ENCODE measurements around the gene TENT5C.
A peak's percentile ranks its signal among the peaks of the same experiment; 100 is the strongest.

DNA sequence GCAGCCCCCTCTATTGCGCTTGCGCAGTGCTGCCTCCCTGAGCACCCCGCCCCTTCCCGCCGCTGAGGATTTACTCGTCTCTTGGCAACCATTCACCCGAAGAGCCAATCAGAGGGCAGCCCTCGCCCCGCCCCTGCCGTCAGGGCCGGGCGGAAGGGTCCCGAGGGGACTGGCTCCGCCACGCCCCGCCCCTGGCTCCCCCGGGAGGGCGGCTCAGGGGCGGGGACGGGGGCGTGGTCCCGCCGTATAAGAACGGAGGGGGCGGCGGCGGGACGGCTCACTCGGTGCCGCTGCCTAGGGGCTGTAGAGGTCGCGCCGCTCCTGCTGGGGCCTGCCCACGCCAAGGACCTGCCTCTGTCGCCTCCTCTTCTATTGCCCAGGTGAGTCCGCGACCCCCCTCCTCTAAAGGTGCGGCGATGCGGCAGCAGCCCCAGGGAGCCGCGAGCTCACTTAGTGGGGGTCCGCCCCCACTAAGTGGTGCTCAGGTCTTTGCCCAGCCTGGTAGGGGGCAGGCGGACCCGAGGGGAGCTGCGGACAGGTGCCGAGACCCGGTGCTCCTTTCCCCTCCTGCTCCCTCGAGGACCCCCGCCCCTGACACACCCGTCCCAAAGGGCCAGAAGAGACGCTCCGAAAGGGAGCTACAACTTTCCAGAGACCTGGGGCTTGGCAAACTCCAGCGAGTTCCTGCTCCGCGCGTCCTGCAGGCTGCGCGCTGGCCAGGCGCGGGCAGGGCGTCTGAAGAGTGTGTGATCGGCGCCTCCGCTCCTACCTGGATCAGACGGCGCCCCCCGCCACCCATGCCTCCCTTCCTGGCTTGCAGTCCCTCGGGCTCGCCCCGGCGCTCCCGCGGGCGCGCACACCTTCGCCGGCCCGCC lies at the start of gene TENT5C:
- TF ChIP-seq, protein P1, sequence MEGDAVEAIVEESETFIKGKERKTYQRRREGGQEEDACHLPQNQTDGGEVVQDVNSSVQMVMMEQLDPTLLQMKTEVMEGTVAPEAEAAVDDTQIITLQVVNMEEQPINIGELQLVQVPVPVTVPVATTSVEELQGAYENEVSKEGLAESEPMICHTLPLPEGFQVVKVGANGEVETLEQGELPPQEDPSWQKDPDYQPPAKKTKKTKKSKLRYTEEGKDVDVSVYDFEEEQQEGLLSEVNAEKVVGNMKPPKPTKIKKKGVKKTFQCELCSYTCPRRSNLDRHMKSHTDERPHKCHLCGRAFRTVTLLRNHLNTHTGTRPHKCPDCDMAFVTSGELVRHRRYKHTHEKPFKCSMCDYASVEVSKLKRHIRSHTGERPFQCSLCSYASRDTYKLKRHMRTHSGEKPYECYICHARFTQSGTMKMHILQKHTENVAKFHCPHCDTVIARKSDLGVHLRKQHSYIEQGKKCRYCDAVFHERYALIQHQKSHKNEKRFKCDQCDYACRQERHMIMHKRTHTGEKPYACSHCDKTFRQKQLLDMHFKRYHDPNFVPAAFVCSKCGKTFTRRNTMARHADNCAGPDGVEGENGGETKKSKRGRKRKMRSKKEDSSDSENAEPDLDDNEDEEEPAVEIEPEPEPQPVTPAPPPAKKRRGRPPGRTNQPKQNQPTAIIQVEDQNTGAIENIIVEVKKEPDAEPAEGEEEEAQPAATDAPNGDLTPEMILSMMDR (IDR thresholded peaks at IDR 0.05) = peak in 1 of 5 experiments; percentile 34
- peak; percentile 62 to 81 for TF ChIP-seq POLR2A (IDR thresholded peaks at IDR 0.05)

Data from tibial nerve (tissue), 3 donors.